LNCaP clone FGC (cell line): ENCODE data around the gene IL16.
A peak's percentile ranks its signal among the peaks of the same experiment; 100 is the strongest.

ENCODE experiments used
- DNase-seq: peaks from one replicate; pipeline ENCODE4 v3.0.0-alpha.2; 2011; ENCODE audit warnings: low read depth
- H3K4me3 ChIP-seq: 2 replicates; pipeline ENCODE4 v1.5.1; 2011; ENCODE audit warnings: mild to moderate bottlenecking, low read depth, low read length, control low read depth
- TF ChIP-seq, protein P1 (sequence below): IDR thresholded peaks from 2 replicates; pipeline ENCODE4 v1.5.1; 2012; ENCODE audit warnings: mild to moderate bottlenecking; ENCODE audit not compliant: control insufficient read depth, insufficient read depth; ENCODE audit errors: extremely low read depth

The IL16 gene

GRCh38 chr15:81174792-81175327 is 21.8 kb upstream of the IL16 start:
- no peak for DNase-seq
- TF ChIP-seq, protein P1, sequence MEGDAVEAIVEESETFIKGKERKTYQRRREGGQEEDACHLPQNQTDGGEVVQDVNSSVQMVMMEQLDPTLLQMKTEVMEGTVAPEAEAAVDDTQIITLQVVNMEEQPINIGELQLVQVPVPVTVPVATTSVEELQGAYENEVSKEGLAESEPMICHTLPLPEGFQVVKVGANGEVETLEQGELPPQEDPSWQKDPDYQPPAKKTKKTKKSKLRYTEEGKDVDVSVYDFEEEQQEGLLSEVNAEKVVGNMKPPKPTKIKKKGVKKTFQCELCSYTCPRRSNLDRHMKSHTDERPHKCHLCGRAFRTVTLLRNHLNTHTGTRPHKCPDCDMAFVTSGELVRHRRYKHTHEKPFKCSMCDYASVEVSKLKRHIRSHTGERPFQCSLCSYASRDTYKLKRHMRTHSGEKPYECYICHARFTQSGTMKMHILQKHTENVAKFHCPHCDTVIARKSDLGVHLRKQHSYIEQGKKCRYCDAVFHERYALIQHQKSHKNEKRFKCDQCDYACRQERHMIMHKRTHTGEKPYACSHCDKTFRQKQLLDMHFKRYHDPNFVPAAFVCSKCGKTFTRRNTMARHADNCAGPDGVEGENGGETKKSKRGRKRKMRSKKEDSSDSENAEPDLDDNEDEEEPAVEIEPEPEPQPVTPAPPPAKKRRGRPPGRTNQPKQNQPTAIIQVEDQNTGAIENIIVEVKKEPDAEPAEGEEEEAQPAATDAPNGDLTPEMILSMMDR: no peak

GRCh38 chr15:81175496-81175895 is 21.2 kb upstream of the IL16 start:
- TF ChIP-seq, protein P1: no peak
- no peak for DNase-seq

More at GRCh38 chr15:81174792-81175327, 21.8 kb upstream of the IL16 start:
- H3K4me3 ChIP-seq: no peak overlapping the region

GRCh38 chr15:81176291-81176893 is 20.3 kb upstream of the IL16 start:
- DNase-seq: no peak

More at GRCh38 chr15:81175496-81175895, 21.2 kb upstream of the IL16 start:
- H3K4me3 ChIP-seq: no peak overlapping the region

GRCh38 chr15:81178365-81178764 is 18.3 kb upstream of the IL16 start:
- no peak overlapping the region for H3K4me3 ChIP-seq
- DNase-seq: peak; percentile 6
- TF ChIP-seq, protein P1: no peak

More at GRCh38 chr15:81176291-81176893, 20.3 kb upstream of the IL16 start:
- TF ChIP-seq, protein P1: no peak
- H3K4me3 ChIP-seq: no peak overlapping the region

DNA sequence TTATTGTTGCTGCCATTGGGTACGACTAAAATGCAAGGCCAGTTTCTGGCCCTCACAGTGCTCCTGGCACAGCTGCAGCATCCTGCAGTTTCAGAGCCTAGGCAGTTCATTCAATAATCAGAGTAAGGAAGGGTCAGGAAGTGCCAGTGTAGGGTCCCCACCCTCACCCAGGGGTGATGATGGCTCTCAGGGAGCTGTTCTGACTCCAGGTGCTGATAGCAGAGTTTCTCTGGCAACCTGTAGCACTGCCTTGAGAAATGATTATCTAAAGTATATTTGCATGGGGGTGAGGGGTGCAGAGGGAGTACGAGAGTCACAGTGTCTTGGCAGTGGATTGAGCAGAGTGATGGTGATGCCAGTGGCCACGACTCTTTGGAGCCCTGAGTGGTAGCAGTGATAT is 15.5 kb upstream of the IL16 start:
- no peak overlapping the region for H3K4me3 ChIP-seq
- TF ChIP-seq, protein P1: no peak
- no peak for DNase-seq

DNA sequence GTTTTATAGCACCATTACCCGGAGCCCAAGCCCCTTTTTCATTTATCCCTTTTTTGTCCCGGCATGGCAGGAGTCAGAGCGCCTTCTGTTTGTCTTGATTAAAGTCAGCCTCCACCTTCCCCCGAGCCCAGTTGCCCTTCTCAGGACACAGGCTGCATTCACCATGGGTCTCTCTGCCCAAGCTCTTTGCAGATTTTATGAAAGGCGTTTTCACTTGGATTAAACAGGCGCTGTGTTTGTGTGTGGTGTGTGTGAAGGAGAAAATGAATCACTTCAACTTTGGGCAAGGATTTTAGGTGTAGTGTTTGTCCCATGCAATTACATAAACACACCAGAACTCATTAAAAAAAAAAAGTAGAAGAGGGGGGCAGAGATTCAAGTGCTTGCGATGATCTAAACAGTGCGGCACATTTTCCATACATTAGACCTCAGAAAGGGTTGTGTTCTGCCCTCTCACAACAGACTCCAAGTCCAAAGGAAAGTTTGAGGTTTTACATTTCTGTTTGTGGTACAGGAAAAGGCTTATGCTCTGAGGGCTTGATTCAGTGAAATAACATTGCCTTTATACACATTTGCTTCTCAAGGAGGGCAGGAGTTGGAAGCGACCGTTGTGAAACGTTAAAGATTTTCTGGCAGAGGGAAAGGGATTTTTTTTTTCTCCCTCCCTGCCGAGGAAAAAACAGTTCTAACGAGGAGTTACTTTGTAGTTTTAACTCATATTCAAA is 14.5 kb upstream of the IL16 start:
- H3K4me3 ChIP-seq: no peak overlapping the region
- no peak for DNase-seq
- TF ChIP-seq, protein P1: no peak
